Fibroblast of villous mesenchyme (primary cell): ENCODE results near the gene MROH7. TPM values are rescaled to one million over a fixed set of nuclear protein-coding genes. Genes with fewer than 3 reads are reported as not detected.

Source experiments
- DNase-seq: peaks from one replicate; pipeline ENCODE4 v3.0.0-alpha.2; 2010; ENCODE audit warnings: low read depth
- H3K4me3 ChIP-seq: 2 replicates; pipeline ENCODE4 v1.5.1; 2011; ENCODE audit warnings: low read depth, mild to moderate bottlenecking, low read length
- total RNA-seq: library from RNA; depleted of rRNA; stranded (reverse); fragments of >200 nt; gene quantifications from 2 replicates; pipeline ENCODE4 v1.2.3, GENCODE V29; 2012
- TF ChIP-seq, protein P1 (sequence below): IDR thresholded peaks from 2 replicates; pipeline ENCODE4 v1.5.1; 2012; ENCODE audit warnings: low read depth, mild to moderate bottlenecking, low read length; ENCODE audit not compliant: insufficient read depth

The MROH7 gene
- total RNA-seq, 1 donor, result under 0.01 TPM

DNA sequence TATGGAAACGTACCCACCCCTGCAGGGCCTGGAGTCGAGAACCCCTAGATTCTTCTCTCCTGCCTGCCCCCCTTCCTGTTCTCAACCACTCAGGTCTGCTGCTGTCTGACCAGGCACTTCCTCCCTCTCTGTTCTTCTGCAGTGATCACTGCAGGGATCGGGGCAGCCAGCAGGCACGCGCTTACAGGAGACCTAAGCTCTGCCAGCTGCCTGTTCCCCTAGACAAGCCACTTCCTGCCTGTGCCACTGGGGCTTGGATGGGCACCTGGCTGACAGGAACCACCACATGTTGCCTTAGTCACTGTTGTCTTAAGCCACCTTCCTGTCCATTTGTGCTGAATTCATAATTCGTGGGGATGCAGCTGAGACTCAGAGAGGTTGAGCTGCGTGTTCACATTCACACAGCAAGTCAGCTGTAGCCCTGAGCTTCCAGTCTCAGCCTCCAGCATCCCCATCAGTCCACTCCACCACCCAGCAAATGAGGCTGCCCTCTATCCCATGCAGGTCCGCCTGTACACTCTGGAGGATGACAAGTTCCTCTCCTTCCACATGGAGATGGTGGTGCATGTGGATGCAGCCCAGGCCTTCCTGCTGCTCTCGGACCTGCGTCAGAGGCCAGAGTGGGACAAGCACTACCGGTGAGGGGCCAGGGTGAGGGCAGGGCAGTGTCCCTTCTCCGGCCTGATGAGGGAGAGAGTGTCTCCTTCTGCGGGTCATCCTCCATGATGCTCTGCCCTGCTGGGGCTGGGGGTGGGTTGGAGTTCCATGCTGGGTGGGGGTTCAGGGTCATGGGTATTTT is 36.8 kb upstream of the MROH7 start:
- TF ChIP-seq, protein P1, sequence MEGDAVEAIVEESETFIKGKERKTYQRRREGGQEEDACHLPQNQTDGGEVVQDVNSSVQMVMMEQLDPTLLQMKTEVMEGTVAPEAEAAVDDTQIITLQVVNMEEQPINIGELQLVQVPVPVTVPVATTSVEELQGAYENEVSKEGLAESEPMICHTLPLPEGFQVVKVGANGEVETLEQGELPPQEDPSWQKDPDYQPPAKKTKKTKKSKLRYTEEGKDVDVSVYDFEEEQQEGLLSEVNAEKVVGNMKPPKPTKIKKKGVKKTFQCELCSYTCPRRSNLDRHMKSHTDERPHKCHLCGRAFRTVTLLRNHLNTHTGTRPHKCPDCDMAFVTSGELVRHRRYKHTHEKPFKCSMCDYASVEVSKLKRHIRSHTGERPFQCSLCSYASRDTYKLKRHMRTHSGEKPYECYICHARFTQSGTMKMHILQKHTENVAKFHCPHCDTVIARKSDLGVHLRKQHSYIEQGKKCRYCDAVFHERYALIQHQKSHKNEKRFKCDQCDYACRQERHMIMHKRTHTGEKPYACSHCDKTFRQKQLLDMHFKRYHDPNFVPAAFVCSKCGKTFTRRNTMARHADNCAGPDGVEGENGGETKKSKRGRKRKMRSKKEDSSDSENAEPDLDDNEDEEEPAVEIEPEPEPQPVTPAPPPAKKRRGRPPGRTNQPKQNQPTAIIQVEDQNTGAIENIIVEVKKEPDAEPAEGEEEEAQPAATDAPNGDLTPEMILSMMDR, result no peak
- no peak overlapping the region for H3K4me3 ChIP-seq
- DNase-seq, result no peak

DNA sequence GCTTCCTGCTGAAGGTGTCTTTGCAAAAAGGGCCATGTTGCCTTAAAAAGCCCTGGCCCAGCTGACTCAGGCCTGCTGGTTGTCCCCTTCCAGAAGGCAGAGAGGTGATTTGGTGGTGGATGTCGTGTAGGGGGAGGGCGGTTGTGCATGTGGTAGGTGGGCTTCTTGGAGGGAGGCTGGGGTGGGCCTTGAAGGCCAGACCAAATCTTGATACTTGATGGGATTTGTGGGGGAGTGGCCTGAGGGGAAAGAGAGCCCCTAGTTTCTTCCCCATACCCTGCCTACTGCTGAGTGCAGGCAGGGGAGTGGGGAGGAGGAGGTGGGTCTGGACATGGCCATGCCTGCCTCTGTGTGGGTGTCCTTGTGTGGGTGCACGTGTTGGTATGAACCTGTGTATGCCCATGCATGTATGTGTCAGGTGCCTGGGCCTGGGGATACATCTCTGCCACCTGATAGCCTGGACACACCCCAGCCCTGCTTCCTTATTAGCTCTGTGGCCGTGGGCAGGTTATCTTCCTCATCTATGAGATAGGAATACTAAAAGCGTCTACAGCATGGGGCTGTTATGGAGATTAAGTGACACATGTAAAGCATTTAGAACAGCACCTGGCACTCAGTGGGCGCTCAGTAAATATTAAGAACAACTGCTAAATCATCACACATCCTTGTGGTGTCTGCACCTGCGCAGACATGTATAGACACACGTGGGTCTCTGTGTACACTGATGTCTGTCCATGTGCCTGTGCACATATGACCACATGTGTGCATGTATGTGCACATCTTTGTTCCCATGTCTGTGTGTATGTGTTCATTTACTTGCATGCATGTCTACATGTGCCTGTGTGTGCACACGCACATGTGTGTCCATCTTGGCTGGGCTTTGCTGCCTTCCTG is 35.2 kb upstream of the MROH7 start:
- TF ChIP-seq, protein P1, result no peak
- no peak for DNase-seq
- no peak overlapping the region for H3K4me3 ChIP-seq

- TF ChIP-seq, protein P1, result no peak
- DNase-seq, result no peak
- H3K4me3 ChIP-seq, result no peak overlapping the region
Measured at GRCh38 chr1:54606990-54607325, 34.6 kb upstream of the MROH7 start.

DNA sequence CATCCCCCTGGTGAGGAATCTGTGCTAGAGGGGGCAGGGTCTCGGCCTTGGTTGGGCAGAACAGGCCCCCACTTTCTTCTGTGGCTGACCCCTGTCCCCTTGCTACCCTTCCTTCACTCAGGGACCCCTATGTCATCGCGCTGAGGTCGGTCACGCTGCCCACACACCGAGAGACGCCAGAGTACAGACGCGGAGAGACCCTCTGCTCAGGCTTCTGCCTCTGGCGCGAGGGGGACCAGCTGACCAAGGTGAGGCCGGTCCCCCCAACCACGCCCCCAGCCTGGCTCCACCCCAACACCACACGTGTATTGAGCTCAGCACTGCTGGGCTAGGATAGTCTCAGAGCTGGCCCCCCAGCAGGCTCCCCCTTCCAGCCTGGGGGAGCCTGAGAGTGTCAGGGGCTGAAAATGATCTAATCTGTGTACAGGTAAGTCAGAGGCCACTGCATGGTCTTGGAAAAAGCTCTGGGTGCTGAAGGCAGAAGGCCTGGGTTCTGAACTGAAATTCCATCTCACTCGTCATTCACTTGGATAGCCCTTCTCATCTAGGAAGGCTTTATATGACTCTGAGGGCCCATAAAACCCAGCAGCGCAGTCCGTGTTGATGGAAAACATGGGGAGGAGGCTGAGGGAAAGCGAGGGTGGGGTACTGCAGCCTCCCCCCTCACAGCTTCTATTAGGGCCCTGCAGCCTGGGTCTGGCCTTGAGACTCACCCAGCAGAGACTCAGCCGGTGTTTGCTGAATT is 33.6 kb upstream of the MROH7 start:
- H3K4me3 ChIP-seq, result no peak overlapping the region
- DNase-seq, result no peak
- TF ChIP-seq, protein P1, result no peak

GRCh38 chr1:54608566-54609230 is 32.9 kb upstream of the MROH7 start:
- TF ChIP-seq, protein P1, result no peak
- no peak for DNase-seq
- H3K4me3 ChIP-seq, result no peak overlapping the region

DNA sequence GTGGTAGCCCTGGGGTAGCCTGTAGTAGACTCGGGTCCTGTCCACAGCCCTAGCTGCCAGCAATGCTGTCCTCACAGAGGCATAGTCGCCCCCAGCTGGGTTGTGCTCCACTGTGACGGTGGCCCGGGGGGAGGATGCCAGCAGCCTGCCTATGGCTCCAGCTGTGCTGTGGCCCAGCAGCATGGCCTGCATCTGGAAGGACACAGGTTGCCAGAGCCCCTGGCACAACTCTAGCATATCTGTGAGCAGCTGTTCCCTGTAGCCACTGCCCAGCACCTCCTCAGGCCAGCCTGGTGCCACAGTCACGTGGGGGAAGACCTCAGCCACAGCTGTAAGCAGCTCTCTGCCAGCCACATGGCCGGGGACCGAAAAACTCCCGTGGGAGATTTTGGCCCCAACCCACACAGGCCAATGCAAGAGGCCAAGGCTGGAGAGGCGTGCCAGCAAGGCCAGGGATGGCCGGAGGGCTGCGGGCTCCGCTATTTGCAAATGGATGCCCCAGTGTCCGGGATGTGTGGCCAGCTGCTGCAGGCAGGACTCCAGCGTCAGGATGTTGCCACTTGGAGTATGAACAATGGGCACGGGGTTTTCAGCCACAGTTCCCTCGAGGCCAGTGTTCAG is 32.2 kb upstream of the MROH7 start:
- H3K4me3 ChIP-seq, result no peak overlapping the region
- TF ChIP-seq, protein P1, result no peak
- no peak for DNase-seq
